Stimulated activated CD8-positive, alpha-beta memory T cell treated with anti-CD3 and anti-CD28 coated beads, Interleukin-2, amount 100 ng/mL, for 1 hour (primary cell): ENCODE data around the gene GRM1.

Source experiments
- DNase-seq, 2 donors: peaks; one replicate each; pipeline ENCODE4 v3.0.0-alpha.2; 2020; ENCODE audit warnings: low read depth in 2 of 2

Gene GRM1

DNA sequence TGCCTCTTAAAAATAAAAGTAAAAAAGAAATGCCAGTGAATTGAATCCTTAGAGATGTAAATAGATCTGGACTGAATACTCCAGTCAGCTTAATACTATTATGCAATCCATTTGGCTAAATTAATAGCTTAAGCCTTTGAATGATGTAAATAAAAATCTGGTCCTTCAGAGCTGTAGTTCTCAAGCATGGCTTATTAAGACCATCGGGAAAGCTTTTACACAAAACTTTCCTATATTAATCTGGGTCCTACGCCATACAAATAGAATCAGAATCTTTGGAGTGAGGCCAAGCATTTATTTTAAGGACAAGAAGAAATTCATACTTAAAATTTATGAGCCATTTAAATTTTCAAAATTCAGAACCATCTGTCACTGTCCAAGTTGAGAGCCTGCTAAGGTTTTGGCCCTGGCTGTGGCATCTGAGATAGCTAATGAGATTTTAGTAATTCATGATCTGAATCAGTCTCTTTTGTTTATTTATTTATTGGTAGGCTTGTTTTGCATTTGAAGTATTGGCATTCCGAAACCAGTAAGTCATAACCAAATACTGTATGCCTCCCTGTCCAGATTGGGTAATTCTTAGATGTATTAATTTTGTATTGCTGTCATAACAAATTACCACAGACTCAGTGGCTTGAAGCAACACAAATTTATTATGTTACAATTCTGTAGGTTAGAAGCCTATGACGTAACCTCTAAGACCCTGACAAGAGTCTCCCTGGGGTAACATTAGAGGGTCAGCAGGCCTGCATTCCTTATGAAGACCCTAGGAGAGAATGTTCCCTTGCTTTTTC lies 286.7 kb downstream of the GRM1 start:
- DNase-seq: no peak

DNA sequence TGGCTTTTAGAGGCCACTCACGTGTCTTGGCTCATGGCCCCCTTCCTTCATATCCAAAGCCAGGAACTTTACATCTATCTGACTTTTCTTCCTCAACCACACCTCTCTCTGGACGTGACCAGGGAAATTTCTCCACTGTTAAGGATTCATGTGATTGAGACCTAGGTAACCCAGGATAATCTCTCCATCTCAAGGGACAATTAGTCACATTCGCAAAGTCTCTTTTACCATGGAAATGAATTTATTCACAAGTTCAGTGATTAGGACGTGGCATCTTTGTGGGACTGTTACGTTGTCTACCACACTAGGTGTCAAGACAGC lies 287.3 kb downstream of the GRM1 start:
- DNase-seq: no peak

DNA sequence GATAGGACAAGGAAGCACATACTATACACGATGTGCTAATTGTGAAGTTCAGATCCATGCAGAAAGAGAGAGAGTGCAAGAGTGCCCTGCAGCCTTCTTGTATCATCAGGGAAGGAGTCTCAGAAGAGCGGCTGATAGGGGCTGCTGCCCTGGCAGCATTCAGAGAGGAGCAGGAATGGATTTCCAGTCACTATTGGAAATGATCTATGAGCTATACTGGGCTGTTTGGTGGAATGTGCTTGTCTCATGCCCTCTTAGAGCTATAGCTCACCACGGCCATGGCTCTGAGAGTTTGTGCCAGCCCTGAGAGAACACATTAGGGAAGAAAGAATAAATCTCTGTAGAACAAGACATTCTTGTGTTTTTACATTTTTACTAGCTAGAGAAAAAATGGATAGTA lies 302.2 kb downstream of the GRM1 start:
- DNase-seq: no peak

- DNase-seq: no peak
Measured at GRCh38 chr6:146335336-146335735, 306.5 kb downstream of the GRM1 start.

DNA sequence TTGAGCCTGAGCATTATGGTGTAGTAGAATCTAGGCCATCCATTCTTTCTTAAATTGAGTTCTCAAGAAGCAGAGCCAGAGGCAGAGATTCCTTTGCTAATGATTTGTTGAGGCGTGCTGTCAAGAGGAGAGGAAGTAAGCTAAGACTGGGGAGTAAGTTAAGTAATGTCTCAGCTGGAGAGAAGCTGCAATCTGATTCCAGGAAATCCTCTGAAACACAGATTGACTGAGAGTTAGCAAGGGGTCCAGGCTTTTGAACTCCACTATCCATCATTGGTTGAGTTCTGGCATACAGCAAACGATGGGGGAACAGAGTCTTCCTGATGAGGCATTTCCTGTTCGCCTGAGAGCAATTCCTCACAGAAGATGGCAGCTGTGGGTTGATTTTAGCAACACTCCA lies 307.3 kb downstream of the GRM1 start:
- no peak for DNase-seq

DNA sequence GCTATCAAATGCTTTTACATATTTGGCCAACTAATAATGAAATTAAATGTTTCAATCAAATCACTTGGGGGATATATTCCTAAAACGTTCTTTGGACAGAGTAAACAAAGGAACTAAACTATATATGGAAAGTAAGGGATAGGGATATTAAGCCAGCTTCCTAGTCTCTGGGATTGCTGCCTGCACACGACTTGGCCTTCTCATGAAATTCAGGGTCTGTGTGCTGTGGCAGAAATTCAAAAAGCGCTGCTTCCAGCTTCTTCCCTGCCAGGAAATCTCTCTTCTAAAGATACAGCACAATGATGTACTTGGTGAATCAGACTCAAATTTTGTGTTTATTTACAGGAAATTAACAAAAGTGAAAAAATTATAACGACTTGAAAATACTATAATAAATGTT lies 308.5 kb downstream of the GRM1 start:
- DNase-seq: no peak

DNA sequence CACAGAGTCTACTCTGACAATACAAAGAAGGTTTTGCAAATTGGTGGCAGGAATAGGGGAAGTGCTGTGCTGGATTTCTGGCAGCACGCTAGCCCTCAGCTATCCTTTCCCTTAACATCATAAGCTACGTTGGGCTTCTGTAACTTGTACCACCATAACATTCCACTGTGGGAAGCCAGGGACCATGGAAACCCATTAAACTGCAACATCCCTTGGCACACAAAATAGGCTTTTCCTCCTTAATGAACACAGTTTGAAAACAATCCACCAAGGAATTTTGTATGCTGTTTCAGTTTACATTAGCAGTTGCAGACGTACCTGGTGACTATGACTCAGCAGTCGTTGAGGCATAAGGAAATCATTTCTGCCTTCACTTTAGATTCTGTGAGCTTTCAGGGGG lies 310.9 kb downstream of the GRM1 start:
- DNase-seq: no peak

- DNase-seq: no peak
Measured at GRCh38 chr6:146341493-146342230, 312.8 kb downstream of the GRM1 start.

DNA sequence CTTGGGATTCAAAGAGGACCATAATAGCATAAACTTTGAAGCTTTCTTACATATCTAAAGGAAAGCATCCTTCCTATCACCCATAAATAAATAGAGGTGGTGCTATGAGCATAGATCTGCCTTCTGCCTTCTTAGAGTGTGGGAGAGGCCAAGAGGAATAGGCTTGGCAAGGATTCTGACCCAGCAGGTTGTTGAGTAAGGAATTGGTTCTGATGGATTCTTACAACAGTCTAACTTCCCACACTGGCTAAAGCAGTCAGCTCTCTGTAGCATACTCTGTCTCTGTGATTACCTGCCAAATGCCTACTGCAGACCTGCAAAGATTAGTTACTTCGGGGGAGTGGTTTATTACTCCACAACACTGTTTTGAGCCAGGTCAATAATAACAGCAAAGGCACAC lies 316.7 kb downstream of the GRM1 start:
- no peak for DNase-seq

DNA sequence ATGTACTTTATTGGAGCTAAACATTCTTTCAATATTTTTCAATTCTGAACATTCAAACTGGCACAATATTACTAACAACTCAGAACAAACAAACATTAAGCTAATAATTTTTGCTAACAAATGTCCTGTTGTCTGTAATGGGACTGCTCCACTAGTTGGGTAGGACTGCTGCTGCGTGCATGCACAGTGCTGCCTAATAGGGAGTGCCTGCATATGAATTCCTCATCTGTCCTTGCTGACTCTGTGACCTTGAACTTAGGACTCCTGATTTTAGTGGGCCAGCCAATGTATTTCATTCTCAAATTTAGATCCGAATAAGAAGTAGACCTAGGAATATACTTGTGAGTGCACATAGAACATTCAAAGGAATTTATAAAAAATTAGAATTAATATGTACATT lies 318.2 kb downstream of the GRM1 start:
- no peak for DNase-seq

GRCh38 chr6:146347690-146348089 lies 318.8 kb downstream of the GRM1 start:
- DNase-seq: no peak

DNA sequence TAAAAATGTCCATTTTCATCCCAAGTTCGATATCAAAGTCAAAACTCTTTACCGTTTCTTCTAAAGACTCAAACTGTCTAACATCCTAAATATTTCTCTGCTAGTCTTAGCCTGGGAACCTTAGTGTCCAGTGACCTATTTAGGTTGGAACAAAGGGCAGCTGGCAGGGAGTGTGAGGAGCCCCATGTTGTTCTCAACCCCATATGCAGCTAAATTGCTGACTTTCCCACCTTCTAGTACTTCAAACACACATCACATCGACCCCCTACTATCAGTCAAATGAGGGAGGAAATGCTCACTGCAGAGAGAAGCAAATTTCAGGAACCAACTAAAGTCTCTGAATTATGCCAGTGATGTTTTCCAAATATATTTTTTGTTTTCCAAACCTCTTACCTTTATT lies 322.2 kb downstream of the GRM1 start:
- DNase-seq: no peak

GRCh38 chr6:146352163-146352562 lies 323.3 kb downstream of the GRM1 start:
- DNase-seq: no peak

DNA sequence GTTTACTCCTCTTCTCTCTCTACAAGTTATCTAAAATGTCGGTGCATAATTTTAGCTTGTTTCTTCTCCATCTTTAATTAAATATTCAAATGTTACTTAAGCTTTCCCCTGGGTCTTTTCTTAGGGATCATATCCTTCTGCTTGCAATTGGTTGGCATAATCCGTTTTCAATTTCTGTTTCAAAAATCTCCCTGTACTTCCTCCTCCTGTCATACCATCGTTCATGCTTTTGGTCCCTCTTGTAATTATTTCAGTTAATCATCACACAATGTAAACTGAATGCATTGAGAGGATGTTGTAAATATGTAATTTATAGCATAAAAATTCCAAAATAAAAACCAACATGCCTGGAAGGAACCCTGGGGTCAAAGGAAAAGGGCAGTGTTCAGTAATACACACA lies 325.6 kb downstream of the GRM1 start:
- DNase-seq: no peak

DNA sequence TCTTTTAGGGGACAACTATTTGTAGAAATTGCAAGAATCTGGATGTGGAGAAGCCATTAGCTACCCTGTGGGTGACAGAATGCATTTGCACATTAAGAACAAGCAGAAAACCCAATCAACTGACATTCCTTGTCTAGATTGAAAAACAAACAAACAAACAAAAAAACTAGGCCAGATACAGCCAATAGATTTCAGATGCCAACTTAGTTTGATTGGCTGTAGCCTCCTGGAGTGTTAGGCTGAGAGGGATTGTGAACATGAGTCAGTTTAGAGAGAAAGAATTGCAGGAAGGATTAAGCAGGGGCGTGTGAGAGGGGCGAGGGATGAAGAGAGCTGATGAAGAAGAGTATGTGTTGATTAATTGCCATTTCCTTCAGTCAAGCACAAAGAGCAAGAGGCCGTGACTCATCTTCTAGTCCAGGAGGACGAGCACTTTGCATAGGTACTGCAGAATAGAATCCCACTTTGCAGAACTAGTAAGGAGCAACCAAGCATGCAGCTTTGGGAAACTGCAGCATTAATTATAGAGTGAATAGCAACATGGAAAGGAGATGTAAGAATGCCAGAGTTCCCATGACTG lies 326.7 kb downstream of the GRM1 start:
- DNase-seq: no peak

DNA sequence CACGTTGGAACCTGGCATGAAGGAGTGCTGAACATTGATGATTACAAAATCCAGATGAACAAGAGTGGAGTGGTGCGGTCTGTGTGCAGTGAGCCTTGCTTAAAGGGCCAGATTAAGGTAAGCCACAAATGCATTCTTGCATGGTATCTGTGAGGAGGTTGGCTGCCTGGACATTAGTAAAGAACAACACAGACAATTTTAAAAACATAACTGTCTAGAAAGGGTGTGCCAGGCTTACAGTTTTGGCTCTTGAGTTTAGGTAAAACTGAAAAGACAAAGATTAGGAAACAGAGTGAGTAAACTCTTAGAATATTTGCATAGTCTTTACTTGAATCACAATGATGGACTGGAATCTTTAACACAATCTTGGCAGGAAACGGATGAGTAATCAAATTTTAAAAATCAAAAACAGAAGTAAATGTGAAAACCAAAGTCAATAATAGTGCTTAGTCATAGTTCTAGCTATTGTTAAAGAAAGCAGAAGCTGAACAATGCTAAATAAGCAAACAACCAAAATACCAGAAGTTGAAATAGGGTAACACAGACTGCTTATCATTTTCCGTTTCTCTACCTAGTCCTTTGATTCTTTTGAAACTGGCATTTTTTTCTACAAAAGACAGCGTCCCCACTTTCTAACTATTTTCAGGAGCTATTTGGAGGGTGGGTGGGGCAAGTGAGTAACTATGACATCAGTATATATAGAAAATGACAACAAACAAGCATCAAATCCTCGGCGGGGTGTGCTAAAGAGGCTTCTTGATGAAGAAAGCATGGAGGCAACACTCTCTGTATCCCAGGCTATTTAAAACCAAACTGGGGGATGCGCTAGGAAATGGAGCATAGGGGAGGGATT lies 328.9 kb downstream of the GRM1 start:
- DNase-seq: no peak

- DNase-seq: no peak
Measured at GRCh38 chr6:146358431-146359046, 329.7 kb downstream of the GRM1 start.

DNA sequence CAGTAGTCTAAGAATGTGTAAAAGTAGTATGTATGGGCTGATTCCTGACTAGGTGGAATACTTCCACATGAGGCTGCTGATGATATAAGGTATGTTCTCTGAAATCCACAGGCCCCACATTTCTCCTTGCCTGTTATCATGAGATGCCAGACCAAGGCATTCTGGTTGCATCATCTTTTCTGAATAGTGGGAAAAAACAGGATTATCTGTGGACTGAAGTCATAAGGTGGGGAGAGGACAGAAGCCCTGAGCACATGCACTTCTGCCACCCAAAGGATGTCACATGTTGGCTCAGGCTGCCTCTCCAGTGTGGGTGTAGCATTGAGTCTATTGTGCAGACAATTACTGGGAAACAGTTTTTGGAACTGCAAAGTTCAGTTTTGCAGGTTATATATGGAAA lies 330.3 kb downstream of the GRM1 start:
- no peak for DNase-seq

- DNase-seq: no peak
Measured at GRCh38 chr6:146361128-146361924, 332.5 kb downstream of the GRM1 start.

DNA sequence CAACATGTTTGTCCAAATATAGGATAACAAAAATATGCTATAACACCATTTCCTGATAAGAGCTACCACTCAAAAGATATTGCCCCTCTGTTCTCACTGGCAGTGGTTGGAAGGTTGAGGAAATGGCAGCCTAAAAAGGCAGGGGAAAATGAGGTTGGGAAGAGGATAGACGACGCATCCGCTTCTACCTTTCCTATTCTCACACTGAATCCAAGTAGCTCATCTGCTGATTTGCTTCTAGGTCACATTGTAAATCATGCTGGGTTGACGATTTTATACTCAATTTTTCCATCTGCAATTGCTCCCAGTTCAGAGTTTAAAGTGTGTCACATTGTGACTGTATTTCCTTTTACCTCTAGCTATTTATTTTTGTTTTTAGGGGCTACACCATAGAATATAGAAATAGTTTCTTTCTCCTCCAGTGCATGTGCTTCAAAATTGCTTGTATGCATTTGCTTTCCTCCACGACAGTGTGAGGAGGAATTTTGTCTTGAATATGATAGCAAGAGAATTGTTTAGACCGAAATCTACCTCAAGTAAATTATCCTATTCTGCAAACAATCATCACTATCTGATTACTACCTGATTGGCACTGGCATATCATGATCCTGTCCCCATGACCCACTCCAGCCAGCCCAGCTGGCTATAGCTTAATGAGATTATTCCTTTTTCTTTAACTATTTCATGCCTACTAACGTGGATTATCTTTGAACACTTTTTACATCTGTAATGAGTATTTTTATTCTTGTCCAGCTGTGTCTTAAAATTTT lies 335.2 kb downstream of the GRM1 start:
- no peak for DNase-seq
